22Rv1 (cell line): ENCODE data around the gene C4orf50.

Source experiments
- H3K27ac ChIP-seq: fragments of 450-650 bp; 2 replicates; pipeline ENCODE4 v1.5.1; 2017
- ZFX ChIP-seq: fragments of 450-650 bp; IDR thresholded peaks from 2 replicates; pipeline ENCODE4 v1.6.1; 2017; ENCODE audit warnings: antibody characterized with exemption, borderline replicate concordance
- TF ChIP-seq, protein P1 (sequence below): fragments of 450-650 bp; IDR thresholded peaks from 2 replicates; pipeline ENCODE4 v1.5.1; 2017; ENCODE audit warnings: mild to moderate bottlenecking

The C4orf50 gene

DNA sequence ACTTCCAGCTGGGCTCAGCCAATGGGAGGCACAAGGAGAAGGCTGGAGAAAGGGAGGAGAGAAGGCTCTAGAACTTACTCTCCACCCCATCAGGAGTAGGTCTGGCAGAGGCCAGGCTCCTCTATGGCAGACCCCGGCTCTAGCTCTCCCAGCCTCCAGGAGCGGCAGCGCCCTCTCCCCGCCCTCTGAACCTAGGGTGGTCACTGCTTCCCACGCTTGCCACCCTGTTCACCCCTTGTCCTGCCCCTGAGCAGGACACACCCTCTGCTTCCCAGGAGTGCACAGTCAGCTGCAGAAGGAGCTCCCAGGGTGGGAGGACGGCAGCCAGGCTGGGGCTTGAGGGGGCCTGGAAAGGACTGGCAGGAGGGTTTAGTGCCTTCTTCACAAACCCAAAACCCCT lies 72.3 kb downstream of the C4orf50 start:
- no peak for TF ChIP-seq ZFX
- H3K27ac ChIP-seq = no peak overlapping the region

DNA sequence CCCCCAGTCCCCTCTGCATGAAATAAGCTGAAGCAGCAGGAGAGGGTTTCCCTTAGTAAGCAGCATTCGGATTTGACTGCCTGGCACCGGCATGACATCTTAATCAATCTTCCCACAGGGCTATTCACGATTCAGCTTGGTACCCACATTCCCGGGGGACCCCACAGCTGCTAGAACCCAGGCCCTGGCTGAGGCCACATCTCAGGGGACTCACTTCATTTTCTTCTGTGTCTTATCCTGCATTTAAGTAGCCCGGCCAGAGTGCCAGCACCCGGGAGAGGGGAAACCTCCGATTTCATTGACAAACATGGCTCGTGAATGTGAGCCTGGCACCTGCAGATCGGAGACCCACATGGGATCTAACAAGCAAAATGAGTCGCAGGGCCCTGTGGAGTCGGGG lies 73.1 kb downstream of the C4orf50 start:
- no peak overlapping the region for H3K27ac ChIP-seq
- no peak for TF ChIP-seq ZFX
- TF ChIP-seq, protein P1, sequence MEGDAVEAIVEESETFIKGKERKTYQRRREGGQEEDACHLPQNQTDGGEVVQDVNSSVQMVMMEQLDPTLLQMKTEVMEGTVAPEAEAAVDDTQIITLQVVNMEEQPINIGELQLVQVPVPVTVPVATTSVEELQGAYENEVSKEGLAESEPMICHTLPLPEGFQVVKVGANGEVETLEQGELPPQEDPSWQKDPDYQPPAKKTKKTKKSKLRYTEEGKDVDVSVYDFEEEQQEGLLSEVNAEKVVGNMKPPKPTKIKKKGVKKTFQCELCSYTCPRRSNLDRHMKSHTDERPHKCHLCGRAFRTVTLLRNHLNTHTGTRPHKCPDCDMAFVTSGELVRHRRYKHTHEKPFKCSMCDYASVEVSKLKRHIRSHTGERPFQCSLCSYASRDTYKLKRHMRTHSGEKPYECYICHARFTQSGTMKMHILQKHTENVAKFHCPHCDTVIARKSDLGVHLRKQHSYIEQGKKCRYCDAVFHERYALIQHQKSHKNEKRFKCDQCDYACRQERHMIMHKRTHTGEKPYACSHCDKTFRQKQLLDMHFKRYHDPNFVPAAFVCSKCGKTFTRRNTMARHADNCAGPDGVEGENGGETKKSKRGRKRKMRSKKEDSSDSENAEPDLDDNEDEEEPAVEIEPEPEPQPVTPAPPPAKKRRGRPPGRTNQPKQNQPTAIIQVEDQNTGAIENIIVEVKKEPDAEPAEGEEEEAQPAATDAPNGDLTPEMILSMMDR = no peak

DNA sequence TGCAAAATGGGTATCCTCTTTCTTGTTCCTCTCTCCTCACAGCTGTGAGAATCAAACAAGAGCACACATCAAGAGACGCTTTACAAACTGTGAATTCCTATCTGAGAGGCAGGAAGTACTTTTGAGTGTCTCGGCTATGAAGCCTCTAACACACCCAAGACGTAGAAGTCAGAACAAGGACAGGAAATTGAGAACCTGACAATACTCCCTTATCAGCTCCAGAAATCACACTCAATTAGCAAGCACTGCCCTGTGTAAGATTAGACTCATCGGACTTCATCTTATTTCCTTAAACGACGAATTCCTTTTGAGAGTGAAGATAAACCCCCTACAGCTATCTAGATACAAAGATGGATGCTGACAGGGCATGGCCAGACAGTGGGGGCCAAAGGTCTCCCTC lies 74.7 kb downstream of the C4orf50 start:
- no peak for TF ChIP-seq ZFX
- TF ChIP-seq, protein P1 = no peak

GRCh38 chr4:5942947-5943346 lies 75.3 kb downstream of the C4orf50 start:
- TF ChIP-seq, protein P1 = no peak
- no peak for TF ChIP-seq ZFX
- no peak overlapping the region for H3K27ac ChIP-seq

More for the DNA sequence above, 74.7 kb downstream of the C4orf50 start:
- no peak overlapping the region for H3K27ac ChIP-seq

GRCh38 chr4:5941601-5942000 lies 76.6 kb downstream of the C4orf50 start:
- H3K27ac ChIP-seq = no peak overlapping the region
- TF ChIP-seq, protein P1 = no peak
- no peak for TF ChIP-seq ZFX

GRCh38 chr4:5940470-5941203 lies 77.6 kb downstream of the C4orf50 start:
- H3K27ac ChIP-seq = no peak overlapping the region
- TF ChIP-seq, protein P1 = no peak
- TF ChIP-seq ZFX = no peak

DNA sequence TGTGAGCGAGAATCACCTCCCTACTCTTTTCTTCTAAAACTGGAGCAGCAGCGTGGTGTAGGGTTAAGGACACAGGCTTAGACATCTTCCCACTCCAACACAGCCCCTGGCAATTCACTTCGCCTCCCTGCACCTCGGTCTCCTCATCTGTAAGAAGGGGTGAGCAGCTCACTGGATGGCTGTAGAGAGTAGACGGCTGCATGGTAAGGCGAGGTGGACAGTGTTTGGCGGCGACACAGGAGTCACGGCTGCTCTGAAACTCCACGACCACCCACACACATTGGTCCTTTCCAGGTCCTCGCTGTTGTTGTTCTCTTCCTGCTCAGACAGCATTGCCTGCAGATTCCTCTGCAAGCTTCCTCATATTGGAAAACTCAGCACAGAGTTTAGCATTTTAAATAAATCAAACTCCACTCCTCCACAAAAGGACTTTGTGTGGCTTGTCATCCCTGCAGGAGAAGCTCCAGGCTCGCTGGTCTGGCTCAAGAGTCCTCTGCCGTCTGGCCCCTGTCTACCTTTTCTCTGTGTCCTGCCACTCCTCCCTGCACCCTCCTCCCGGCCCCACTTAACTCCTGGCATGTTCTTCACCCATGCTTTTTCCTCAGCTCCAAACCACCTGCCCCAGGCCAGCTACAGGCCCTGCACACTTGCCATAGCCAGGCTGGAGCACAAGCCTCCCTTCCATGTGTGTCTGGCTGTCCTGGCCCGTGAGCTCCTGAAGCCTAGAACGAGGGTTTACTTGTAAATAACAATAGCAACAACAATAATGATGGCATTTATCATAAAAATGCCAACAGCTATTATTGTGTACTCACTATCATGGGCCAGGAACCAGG lies 84.0 kb downstream of the C4orf50 start:
- H3K27ac ChIP-seq = no peak overlapping the region
- TF ChIP-seq, protein P1 = no peak
- no peak for TF ChIP-seq ZFX
